ENCODE data around the gene CAMK2G.
A peak's percentile ranks its signal among the peaks of the same experiment; 100 is the strongest.

DNA sequence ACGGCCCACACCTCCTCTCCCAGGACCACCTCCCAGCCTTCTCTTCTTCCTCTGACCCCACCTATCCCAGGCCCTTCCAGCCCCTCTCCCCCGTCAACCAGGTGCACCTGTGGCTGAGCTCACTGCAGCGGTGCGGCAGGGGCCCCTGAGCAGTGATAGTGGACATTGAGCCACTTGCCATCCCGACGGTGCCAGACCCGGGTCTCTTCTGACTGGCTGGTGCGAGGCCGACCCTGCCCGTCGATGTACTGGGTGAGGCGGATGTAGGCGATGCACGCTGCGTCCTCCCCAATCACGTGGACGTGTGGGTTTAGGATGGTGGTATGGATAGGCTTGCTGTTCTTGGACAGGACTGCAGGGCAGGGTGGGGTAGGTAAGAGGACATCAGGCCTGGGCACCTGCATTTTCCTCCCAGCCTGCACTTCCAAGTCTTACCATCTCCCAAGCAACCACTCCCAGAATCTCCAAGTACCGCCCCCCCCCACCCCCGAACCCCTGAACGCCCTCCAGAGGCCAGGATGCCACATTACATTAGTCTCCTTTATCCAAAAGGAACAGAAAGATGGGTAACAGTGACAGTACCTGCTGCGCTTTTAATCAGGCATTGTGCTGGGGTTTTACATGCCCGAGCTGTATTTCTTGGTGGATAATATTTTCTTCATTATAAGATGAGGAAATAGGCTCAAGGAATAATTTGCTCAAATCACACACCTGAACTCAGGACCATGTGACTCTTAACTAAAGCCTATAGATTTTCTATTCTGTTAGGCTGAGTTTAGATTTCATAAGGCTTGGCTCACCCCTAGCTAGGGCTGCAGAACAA is 59.2 kb downstream of the CAMK2G start:
- TF ChIP-seq, protein P1, sequence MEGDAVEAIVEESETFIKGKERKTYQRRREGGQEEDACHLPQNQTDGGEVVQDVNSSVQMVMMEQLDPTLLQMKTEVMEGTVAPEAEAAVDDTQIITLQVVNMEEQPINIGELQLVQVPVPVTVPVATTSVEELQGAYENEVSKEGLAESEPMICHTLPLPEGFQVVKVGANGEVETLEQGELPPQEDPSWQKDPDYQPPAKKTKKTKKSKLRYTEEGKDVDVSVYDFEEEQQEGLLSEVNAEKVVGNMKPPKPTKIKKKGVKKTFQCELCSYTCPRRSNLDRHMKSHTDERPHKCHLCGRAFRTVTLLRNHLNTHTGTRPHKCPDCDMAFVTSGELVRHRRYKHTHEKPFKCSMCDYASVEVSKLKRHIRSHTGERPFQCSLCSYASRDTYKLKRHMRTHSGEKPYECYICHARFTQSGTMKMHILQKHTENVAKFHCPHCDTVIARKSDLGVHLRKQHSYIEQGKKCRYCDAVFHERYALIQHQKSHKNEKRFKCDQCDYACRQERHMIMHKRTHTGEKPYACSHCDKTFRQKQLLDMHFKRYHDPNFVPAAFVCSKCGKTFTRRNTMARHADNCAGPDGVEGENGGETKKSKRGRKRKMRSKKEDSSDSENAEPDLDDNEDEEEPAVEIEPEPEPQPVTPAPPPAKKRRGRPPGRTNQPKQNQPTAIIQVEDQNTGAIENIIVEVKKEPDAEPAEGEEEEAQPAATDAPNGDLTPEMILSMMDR (conservative IDR thresholded peaks at IDR 0.05), result peak; percentile 68
- no peak for TF ChIP-seq EZH2 (IDR thresholded peaks at IDR 0.05; ENCODE audit: low read depth)
